Endothelial cell of umbilical vein (primary cell): ENCODE data around the gene SORCS3. TPM values are rescaled to one million over a fixed set of nuclear protein-coding genes. Genes with fewer than 3 reads are reported as not detected.

Experiments used
- BruUV-seq: library from RNA; stranded (reverse); fragments of 400-500 nt; replicated peaks from 2 replicates; lab custom pipeline; 2021; lab: Mats Ljungman, UMichigan
- CTCF ChIA-PET: fragments of 300-600, 350-600 bp; sonication (Branson Sonifier 250); formaldehyde crosslinking; loops from one replicate; lab custom pipeline; 2021; ENCODE audit warnings: antibody characterized with exemption, inconsistent platforms; lab: Charles Lee
- POLR2A ChIA-PET: fragments of 300-600, 350-600 bp; sonication (Branson Sonifier 250); formaldehyde crosslinking; loops from one replicate; lab custom pipeline; 2021; ENCODE audit warnings: antibody characterized with exemption, inconsistent platforms; lab: Charles Lee
- DNase-seq: peaks from one replicate; pipeline ENCODE4 v3.0.0-alpha.2; 2011; ENCODE audit warnings: low read depth, low spot score
- FAIRE-seq: peaks from 2 replicates; lab custom pipeline; 2011; peaks lifted over from hg19 to GRCh38; lab: Jason Lieb, UNC
- H2AFZ ChIP-seq: 2 replicates; pipeline ENCODE4 v1.6.0; 2012; ENCODE audit warnings: low read depth, low read length, control low read depth, inconsistent platforms
- H3K27ac ChIP-seq: 2 replicates; pipeline ENCODE4 v1.5.1; 2011; ENCODE audit warnings: low read depth, mild to moderate bottlenecking, control low read depth, low read length, moderate library complexity; ENCODE audit not compliant: insufficient read depth
- H3K27me3 ChIP-seq, 2 experiments: 2 replicates each; pipeline versions ENCODE4 v1.6.0 to v1.6.1; 2011; ENCODE audit warnings: low read length in 2 of 2, mixed read lengths in 1 of 2; ENCODE audit not compliant: control insufficient read depth in 2 of 2, insufficient read depth in 2 of 2
- H3K36me3 ChIP-seq, 2 experiments: 2 replicates in 1 of 2; 3 replicates in 1 of 2; pipeline ENCODE4 v1.5.1; 2011; ENCODE audit warnings: low read length in 2 of 2, mild to moderate bottlenecking in 1 of 2, moderate library complexity in 1 of 2; ENCODE audit not compliant: control insufficient read depth in 2 of 2, insufficient read depth in 2 of 2; ENCODE audit errors: extremely low read depth in 1 of 2
- H3K4me1 ChIP-seq: 3 replicates; pipeline ENCODE4 v1.5.1; 2011; ENCODE audit warnings: mild to moderate bottlenecking, low read length; ENCODE audit not compliant: control insufficient read depth, insufficient read depth; ENCODE audit errors: extremely low read depth
- H3K4me2 ChIP-seq: 2 replicates; pipeline ENCODE4 v1.6.1; 2011; ENCODE audit warnings: low read length, control low read depth, mixed read lengths; ENCODE audit not compliant: insufficient read depth
- H3K4me3 ChIP-seq, 3 experiments: fragments of 200-600 bp in 1 of 3; sonication (generic), shearing (Covaris generic) in 1 of 3; replicated peaks in 1 of 3; 2 replicates each; pipeline ENCODE4 v1.5.1; 2011 to 2016; ENCODE audit warnings: control low read depth in 3 of 3, low read length in 3 of 3, mild to moderate bottlenecking in 2 of 3, inconsistent platforms in 1 of 3, low read depth in 1 of 3, moderate library complexity in 1 of 3; ENCODE audit not compliant: insufficient read depth in 1 of 3
- H3K79me2 ChIP-seq: 2 replicates; pipeline ENCODE4 v1.6.0; 2012; ENCODE audit warnings: low read length, inconsistent platforms; ENCODE audit not compliant: control insufficient read depth, insufficient read depth
- H3K9ac ChIP-seq: replicated peaks from 2 replicates; pipeline ENCODE3; 2011; ENCODE audit warnings: low read length, control low read depth; ENCODE audit not compliant: insufficient read depth; ENCODE audit errors: extremely low read depth
- H3K9me1 ChIP-seq: replicated peaks from 3 replicates; pipeline ENCODE4 v1.6.0; 2011; ENCODE audit warnings: mild to moderate bottlenecking, low read length; ENCODE audit not compliant: control insufficient read depth, insufficient read depth; ENCODE audit errors: extremely low read depth
- H3K9me3 ChIP-seq: replicated peaks from 2 replicates; pipeline ENCODE4 v1.5.1; 2012; ENCODE audit warnings: low read length, inconsistent platforms; ENCODE audit not compliant: control insufficient read depth, insufficient read depth
- H4K20me1 ChIP-seq: replicated peaks from 2 replicates; pipeline ENCODE3; 2011; ENCODE audit warnings: mild to moderate bottlenecking, low read length; ENCODE audit not compliant: control insufficient read depth, insufficient read depth; ENCODE audit errors: extremely low read depth
- EZH2 ChIP-seq: IDR thresholded peaks from 2 replicates; pipeline ENCODE4 v1.6.1; 2012; ENCODE audit warnings: borderline replicate concordance, low read depth, mild to moderate bottlenecking, moderate library complexity, low read length, inconsistent platforms; ENCODE audit not compliant: severe bottlenecking
- FOS ChIP-seq: IDR thresholded peaks from 2 replicates; pipeline ENCODE4 v1.6.1; 2011; ENCODE audit warnings: mild to moderate bottlenecking, low read length, moderate library complexity, borderline replicate concordance; ENCODE audit not compliant: insufficient read depth
- GATA2 ChIP-seq: IDR thresholded peaks from 2 replicates; pipeline ENCODE4 v1.7.0; 2011; ENCODE audit warnings: low read depth, mild to moderate bottlenecking, moderate library complexity, mixed read lengths, low read length; ENCODE audit not compliant: insufficient read length, insufficient read depth
- JUN ChIP-seq: IDR thresholded peaks from 2 replicates; pipeline ENCODE4 v1.6.1; 2011; ENCODE audit warnings: borderline replicate concordance, low read depth; ENCODE audit not compliant: insufficient read length, insufficient read depth
- MYC ChIP-seq: IDR thresholded peaks from one replicate; pipeline ENCODE4 v1.6.1; 2011; ENCODE audit warnings: mild to moderate bottlenecking, low read depth, low read length
- POLR2A ChIP-seq: IDR thresholded peaks from 2 replicates; pipeline ENCODE4 v1.6.1; 2012; ENCODE audit warnings: low read depth, mild to moderate bottlenecking, control low read depth, low read length
- POLR2AphosphoS5 ChIP-seq: IDR thresholded peaks from 2 replicates; pipeline ENCODE4 v1.6.1; 2012; ENCODE audit warnings: low read depth, mild to moderate bottlenecking, control low read depth, low read length, moderate library complexity; ENCODE audit not compliant: insufficient read depth
- dilution Hi-C: fragments of 300-500 bp; cut with MboI; formaldehyde crosslinking; loops from one replicate; pipeline ENCODE4 v1.15.0; 2019; ENCODE audit warnings: low sequenced_read_pairs; ENCODE audit not compliant: extremely low pct_ligation_motif_present
- intact Hi-C: fragments of 100-400 bp; cut with micrococcal nuclease; formaldehyde crosslinking; loops from one replicate; pipeline ENCODE4 v1.10.0; 2022
- polyA plus RNA-seq, 4 experiments: library from polyadenylated mRNA; depleted of rRNA in 3 of 4; stranded (reverse) in 3 of 4; unstranded in 1 of 4; fragments of >200 nt; gene quantifications; 2 replicates each; pipeline versions ENCODE4 v1.2.1 to v1.2.3, GENCODE V29; 2011 to 2012; ENCODE audit warnings: missing spikeins in 1 of 4
- total RNA-seq: library from RNA; stranded (reverse); gene quantifications from 2 replicates; pipeline ENCODE4 v1.2.3, GENCODE V29; 2021
- TF ChIP-seq, protein P1 (sequence below), 2 donors: IDR thresholded peaks; 1 replicate in 1 of 2; 2 replicates in 1 of 2; pipeline ENCODE4 v1.5.1; 2011; ENCODE audit warnings: low read length in 2 of 2, mild to moderate bottlenecking in 2 of 2, moderate library complexity in 2 of 2, control low read depth in 1 of 2, inconsistent platforms in 1 of 2, low read depth in 1 of 2; ENCODE audit not compliant: insufficient read depth in 1 of 2; ENCODE audit errors: extremely low read depth in 1 of 2

Gene SORCS3
- total and polyA plus RNA-seq, 2 donors (not counting 3 experiments of a cell fraction or from before 2014, with no cell fraction given): not detected

GRCh38 chr10:104910712-104911111 is 269.6 kb downstream of the SORCS3 start:
- BruUV-seq: no TSS peak
- POLR2A ChIA-PET: no interaction called here
- dilution Hi-C loops: no loop called here

GRCh38 chr10:104913390-104913789 is 272.3 kb downstream of the SORCS3 start:
- Histone ChIP-seq H3K4me3 (no peak overlapping the region), H3K4me1 (no peaks in the 10 kb centered on the region), H3K36me3 (no peaks in the 10 kb centered on the region), H2AFZ (no peak overlapping the region), H3K4me2 (no peak overlapping the region), H3K9me3 (peaks cover 12% of the 10 kb centered on the region), H3K27me3 (no peaks in the 10 kb centered on the region), H3K27ac (no peak overlapping the region), H3K9ac (no peak overlapping the region), H4K20me1 (no peaks in the 10 kb centered on the region), H3K9me1 (no peaks in the 10 kb centered on the region), H3K79me2 (no peaks in the 10 kb centered on the region)
- TF ChIP-seq, protein P1, sequence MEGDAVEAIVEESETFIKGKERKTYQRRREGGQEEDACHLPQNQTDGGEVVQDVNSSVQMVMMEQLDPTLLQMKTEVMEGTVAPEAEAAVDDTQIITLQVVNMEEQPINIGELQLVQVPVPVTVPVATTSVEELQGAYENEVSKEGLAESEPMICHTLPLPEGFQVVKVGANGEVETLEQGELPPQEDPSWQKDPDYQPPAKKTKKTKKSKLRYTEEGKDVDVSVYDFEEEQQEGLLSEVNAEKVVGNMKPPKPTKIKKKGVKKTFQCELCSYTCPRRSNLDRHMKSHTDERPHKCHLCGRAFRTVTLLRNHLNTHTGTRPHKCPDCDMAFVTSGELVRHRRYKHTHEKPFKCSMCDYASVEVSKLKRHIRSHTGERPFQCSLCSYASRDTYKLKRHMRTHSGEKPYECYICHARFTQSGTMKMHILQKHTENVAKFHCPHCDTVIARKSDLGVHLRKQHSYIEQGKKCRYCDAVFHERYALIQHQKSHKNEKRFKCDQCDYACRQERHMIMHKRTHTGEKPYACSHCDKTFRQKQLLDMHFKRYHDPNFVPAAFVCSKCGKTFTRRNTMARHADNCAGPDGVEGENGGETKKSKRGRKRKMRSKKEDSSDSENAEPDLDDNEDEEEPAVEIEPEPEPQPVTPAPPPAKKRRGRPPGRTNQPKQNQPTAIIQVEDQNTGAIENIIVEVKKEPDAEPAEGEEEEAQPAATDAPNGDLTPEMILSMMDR (IDR thresholded peaks at IDR 0.05; ENCODE audit: extremely low read depth in 1 of 2, insufficient read depth in 1 of 2, low read depth in 1 of 2, low read length in 2 of 2): no peak
- TF ChIP-seq GATA2 (no peak), POLR2AphosphoS5 (no peak), FOS (no peak), EZH2 (no peak), MYC (no peak), JUN (no peak)
- dilution Hi-C loops: no loop called here
- DNase-seq: no peak
- BruUV-seq: no TSS peak
- intact Hi-C loops: no loop called here
- CTCF ChIA-PET: no interaction called here
- no peak for FAIRE-seq
- POLR2A ChIA-PET: no interaction called here

More at GRCh38 chr10:104910712-104911111, 269.6 kb downstream of the SORCS3 start:
- Histone ChIP-seq H3K9ac (no peak overlapping the region), H3K4me2 (no peak overlapping the region), H3K36me3 (no peaks in the 10 kb centered on the region), H3K27me3 (no peaks in the 10 kb centered on the region), H3K9me3 (peaks cover 10% of the 10 kb centered on the region), H3K27ac (no peak overlapping the region), H3K4me1 (no peaks in the 10 kb centered on the region), H4K20me1 (no peaks in the 10 kb centered on the region), H3K9me1 (no peaks in the 10 kb centered on the region), H3K4me3 (no peak overlapping the region), H2AFZ (no peak overlapping the region), H3K79me2 (no peaks in the 10 kb centered on the region)
- intact Hi-C loops: no loop called here
- no peak for DNase-seq
- FAIRE-seq: no peak
- CTCF ChIA-PET: no interaction called here
- TF ChIP-seq MYC: no peak
- TF ChIP-seq POLR2A: no peak
- TF ChIP-seq EZH2: no peak
- TF ChIP-seq JUN: no peak
